Measurements from ENCODE around the gene BCAR1. TPM values are rescaled to one million over a fixed set of nuclear protein-coding genes. Genes with fewer than 3 reads are reported as not detected.
"Not testable (repeated sequence)": the region's sequence is repeated elsewhere in the genome, so short reads cannot be mapped to it uniquely, and the experiment has no call there.

The BCAR1 gene
- total and polyA plus RNA-seq, 3 donors from 2014 or later, result 83.8 to 201 (median 139) TPM

GRCh38 chr16:75216127-75216526, 35.3 kb downstream of the BCAR1 start:
- intact Hi-C loops (cut with DNase I; ENCODE audit: low total_unique reads), result no loop called here
- H3K27ac ChIP-seq, result no peak overlapping the region
- H3K9me3 ChIP-seq, result no peaks in the 10 kb centered on the region
- H3K4me3 ChIP-seq, result no peak overlapping the region
- 93 to 94% methylated on average over 2 of the region's 2 CpGs for WGBS, 2 donors
- H3K4me1 ChIP-seq, result no peaks in the 10 kb centered on the region
- TF ChIP-seq POLR2A (IDR thresholded peaks at IDR 0.05) (no peak), CTCF (IDR thresholded peaks at IDR 0.05) (no peak)
- no peaks in the 10 kb centered on the region for H3K36me3 ChIP-seq (ENCODE audit: low read depth, missing control alignments)
- no peak for DNase-seq
- H3K27me3 ChIP-seq, result no peaks in the 10 kb centered on the region

- intact Hi-C loops (cut with DNase I; ENCODE audit: low total_unique reads); H3K4me3 ChIP-seq; H3K9me3 ChIP-seq; H3K36me3 ChIP-seq (ENCODE audit: low read depth, missing control alignments); H3K27me3 ChIP-seq; H3K27ac ChIP-seq; DNase-seq; H3K4me1 ChIP-seq: not testable (repeated sequence)
- 82 to 90% methylated on average over 10 of the region's 10 CpGs for WGBS, 2 donors
Observed at GRCh38 chr16:75211286-75211685, 40.1 kb downstream of the BCAR1 start.

GRCh38 chr16:75209944-75210343, 41.5 kb downstream of the BCAR1 start:
- no peaks in the 10 kb centered on the region for H3K4me1 ChIP-seq
- no peak for DNase-seq
- 89% methylated on average over 5 of the region's 5 CpGs for WGBS, 2 donors
- H3K9me3 ChIP-seq, result no peaks in the 10 kb centered on the region
- H3K4me3 ChIP-seq, result no peak overlapping the region
- no peaks in the 10 kb centered on the region for H3K36me3 ChIP-seq (ENCODE audit: low read depth, missing control alignments)
- H3K27me3 ChIP-seq, result no peaks in the 10 kb centered on the region
- TF ChIP-seq CTCF (IDR thresholded peaks at IDR 0.05) (no peak), POLR2A (IDR thresholded peaks at IDR 0.05) (no peak)
- intact Hi-C loops (cut with DNase I; ENCODE audit: low total_unique reads), result no loop called here
- no peak overlapping the region for H3K27ac ChIP-seq

GRCh38 chr16:75209514-75209913, 41.9 kb downstream of the BCAR1 start:
- H3K27ac ChIP-seq; H3K9me3 ChIP-seq; H3K4me1 ChIP-seq; H3K36me3 ChIP-seq (ENCODE audit: low read depth, missing control alignments); H3K4me3 ChIP-seq; intact Hi-C loops (cut with DNase I; ENCODE audit: low total_unique reads); DNase-seq; H3K27me3 ChIP-seq: not testable (repeated sequence)
- 90 to 93% methylated on average over 7 of the region's 7 CpGs for WGBS, 2 donors

GRCh38 chr16:75208861-75209505, 42.4 kb downstream of the BCAR1 start:
- Histone ChIP-seq H3K4me3 (no peak overlapping the region), H3K27ac (no peak overlapping the region), H3K27me3 (no peaks in the 10 kb centered on the region), H3K36me3 (ENCODE audit: low read depth, missing control alignments) (no peaks in the 10 kb centered on the region), H3K4me1 (no peaks in the 10 kb centered on the region), H3K9me3 (no peaks in the 10 kb centered on the region)
- DNase-seq, result no peak
- intact Hi-C loops (cut with DNase I; ENCODE audit: low total_unique reads), result no loop called here
- WGBS, 2 donors, result 86 to 91% methylated on average over 16 to 27 of the region's 27 CpGs
- TF ChIP-seq POLR2A (IDR thresholded peaks at IDR 0.05) (no peak), CTCF (IDR thresholded peaks at IDR 0.05) (no peak)

GRCh38 chr16:75208242-75208825, 43.1 kb downstream of the BCAR1 start:
- intact Hi-C loops (cut with DNase I; ENCODE audit: low total_unique reads), result no loop called here
- no peak overlapping the region for H3K27ac ChIP-seq
- no peaks in the 10 kb centered on the region for H3K27me3 ChIP-seq
- no peaks in the 10 kb centered on the region for H3K9me3 ChIP-seq
- no peak for TF ChIP-seq CTCF (IDR thresholded peaks at IDR 0.05)
- no peak for TF ChIP-seq POLR2A (IDR thresholded peaks at IDR 0.05)
- 79 to 88% methylated on average over 12 to 13 of the region's 13 CpGs for WGBS, 2 donors
- H3K4me1 ChIP-seq, result no peaks in the 10 kb centered on the region
- no peaks in the 10 kb centered on the region for H3K36me3 ChIP-seq (ENCODE audit: low read depth, missing control alignments)
- no peak overlapping the region for H3K4me3 ChIP-seq
- DNase-seq, result no peak
